ENCODE measurements around the gene ZER1. TPM values are rescaled to one million over a fixed set of nuclear protein-coding genes. Genes with fewer than 3 reads are reported as not detected.

Gene ZER1
- total RNA-seq, 2 experiments from 2014 or later, result 11.0 to 15.1 TPM

- DNase-seq (ENCODE audit: low spot score), result no peak
- intact Hi-C loops (cut with micrococcal nuclease; ENCODE audit: unreplicated experiment), result loop anchor here (5.0 to 10.0 kb wide), 4 partner anchors 75 to 263 kb away; partner anchors contain the start of genes ODF2, PHYHD1 and SPTAN1
- no peaks in the 10 kb centered on the region for H4K20me1 ChIP-seq (ENCODE audit: insufficient read depth, low read length)
- H3K4me2 ChIP-seq (ENCODE audit: low read length), result no peak overlapping the region
- no peak overlapping the region for H2AFZ ChIP-seq (ENCODE audit: low read length)
- no peaks in the 10 kb centered on the region for H3K9me2 ChIP-seq (ENCODE audit: insufficient read depth, low read length)
- H3K79me2 ChIP-seq (ENCODE audit: insufficient read depth, low read depth, low read length), result peaks cover 5% of the 10 kb centered on the region; the same call in 1 of the 2 replicates
- H3K27ac ChIP-seq (ENCODE audit: low read depth, low read length, poor library complexity, severe bottlenecking), result no peak overlapping the region
- H3K4me3 ChIP-seq (ENCODE audit: low read depth, low read length, poor library complexity, severe bottlenecking), result no peak overlapping the region
- no TSS peak for BruUV-seq (replicated peaks)
- H3K4me1 ChIP-seq (ENCODE audit: insufficient read depth, low read length, poor library complexity, severe bottlenecking), result peaks cover 18% of the 10 kb centered on the region
- ChIA-PET CTCF (ENCODE audit: unreplicated experiment) (no interaction called here), POLR2A (no interaction called here)
- H3K36me3 ChIP-seq (ENCODE audit: insufficient read depth, low read length), result no peaks in the 10 kb centered on the region; the same call in 1 of the 2 replicates
- TF ChIP-seq CTCF (conservative IDR thresholded peaks at IDR 0.05; ENCODE audit: low read length) (no peak), EZH2phosphoT487 (IDR thresholded peaks at IDR 0.05; ENCODE audit: borderline replicate concordance, low read depth, low read length) (no peak)
- H3K9me3 ChIP-seq (ENCODE audit: low read length), result no peaks in the 10 kb centered on the region
Observed at GRCh38 chr9:128719919-128720605, 51.7 kb downstream of the ZER1 start.

DNA sequence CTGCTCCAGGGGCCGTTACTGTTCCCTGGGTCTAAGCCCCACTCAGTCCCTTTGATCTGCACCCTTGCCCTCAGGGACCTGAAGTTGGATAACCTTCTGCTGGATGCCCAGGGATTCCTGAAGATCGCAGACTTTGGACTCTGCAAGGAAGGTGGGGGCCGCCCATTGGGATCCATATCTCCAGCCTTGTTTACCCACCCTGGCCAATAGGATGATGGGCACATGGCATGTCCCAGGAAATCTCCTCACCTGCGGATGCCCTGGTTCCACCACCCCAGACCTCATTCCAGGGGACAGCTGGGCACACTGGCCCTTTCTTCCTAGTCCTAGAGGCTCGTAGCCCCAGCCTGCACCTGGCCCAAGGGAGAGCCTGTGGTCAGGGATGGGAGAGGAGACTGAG, 53.3 kb downstream of the ZER1 start:
- CTCF ChIA-PET (ENCODE audit: unreplicated experiment), result no interaction called here
- intact Hi-C loops (cut with micrococcal nuclease; ENCODE audit: unreplicated experiment), result no loop called here

More for the DNA sequence above, 53.3 kb downstream of the ZER1 start:
- H3K79me2 ChIP-seq (ENCODE audit: insufficient read depth, low read depth, low read length), result peaks cover 2% of the 10 kb centered on the region; the same call in 1 of the 2 replicates
- DNase-seq (ENCODE audit: low spot score), result no peak
- H3K9me2 ChIP-seq (ENCODE audit: insufficient read depth, low read length), result no peaks in the 10 kb centered on the region
- no peaks in the 10 kb centered on the region for H4K20me1 ChIP-seq (ENCODE audit: insufficient read depth, low read length)
- H3K4me2 ChIP-seq (ENCODE audit: low read length), result no peak overlapping the region
- no peak overlapping the region for H3K27ac ChIP-seq (ENCODE audit: low read depth, low read length, poor library complexity, severe bottlenecking)
- BruUV-seq (replicated peaks), result no TSS peak
- POLR2A ChIA-PET, result no interaction called here
- no peaks in the 10 kb centered on the region for H3K9me3 ChIP-seq (ENCODE audit: low read length)
- no peak overlapping the region for H3K4me3 ChIP-seq (ENCODE audit: low read depth, low read length, poor library complexity, severe bottlenecking)
- no peaks in the 10 kb centered on the region; the same call in 1 of the 2 replicates for H3K36me3 ChIP-seq (ENCODE audit: insufficient read depth, low read length)
- no peak overlapping the region for H2AFZ ChIP-seq (ENCODE audit: low read length)
- H3K4me1 ChIP-seq (ENCODE audit: insufficient read depth, low read length, poor library complexity, severe bottlenecking), result peaks cover 11% of the 10 kb centered on the region
- no peak for TF ChIP-seq CTCF (conservative IDR thresholded peaks at IDR 0.05; ENCODE audit: low read length)
- TF ChIP-seq EZH2phosphoT487 (IDR thresholded peaks at IDR 0.05; ENCODE audit: borderline replicate concordance, low read depth, low read length), result no peak

Measured in OCI-LY7 (cell line).